ENCODE results near the gene TRAPPC6A. TPM values are rescaled to one million over a fixed set of nuclear protein-coding genes. Genes with fewer than 3 reads are reported as not detected.

TRAPPC6A gene
- total RNA-seq, 1 donor from 2014 or later: 13.7 TPM

GRCh38 chr19:45166723-45167252 is 11.2 kb downstream of the TRAPPC6A start:
- ATAC-seq: peak; percentile 27
- intact Hi-C loops (cut with micrococcal nuclease): no loop called here
- DNase-seq: no peak

- DNase-seq (peak; percentile 58), ATAC-seq (peak; percentile 58)
- intact Hi-C loops (cut with micrococcal nuclease): no loop called here
Measured at GRCh38 chr19:45164577-45165335, 13.3 kb downstream of the TRAPPC6A start.

GRCh38 chr19:45163751-45164460 is 14.1 kb downstream of the TRAPPC6A start:
- DNase-seq (no peak), ATAC-seq (no peak)
- intact Hi-C loops (cut with micrococcal nuclease): no loop called here

GRCh38 chr19:45163156-45163555 is 14.9 kb downstream of the TRAPPC6A start:
- DNase-seq: no peak
- intact Hi-C loops (cut with micrococcal nuclease): no loop called here
- ATAC-seq: no peak

- no peak for ATAC-seq
- intact Hi-C loops (cut with micrococcal nuclease): no loop called here
- no peak for DNase-seq
Measured at GRCh38 chr19:45162608-45163143, 15.4 kb downstream of the TRAPPC6A start.

GRCh38 chr19:45161738-45162607 is 16.1 kb downstream of the TRAPPC6A start:
- ATAC-seq (peak; percentile 27), DNase-seq (peak; percentile 52)
- intact Hi-C loops (cut with micrococcal nuclease): no loop called here

GRCh38 chr19:45160870-45161737 is 16.9 kb downstream of the TRAPPC6A start, which contains the start of gene NKPD1:
Gene NKPD1, minus strand, starts transcription at chr19:45160982. Its CDS starts 832 bp downstream, at chr19:45160150.
- DNase-seq (no peak), ATAC-seq (no peak)
- intact Hi-C loops (cut with micrococcal nuclease): no loop called here

GRCh38 chr19:45159971-45160324 is 18.1 kb downstream of the TRAPPC6A start:
- intact Hi-C loops (cut with micrococcal nuclease): no loop called here
- ATAC-seq: no peak
- DNase-seq: no peak

GRCh38 chr19:45159210-45159970 is 18.6 kb downstream of the TRAPPC6A start:
- no peak for DNase-seq
- intact Hi-C loops (cut with micrococcal nuclease): no loop called here
- ATAC-seq: no peak

- intact Hi-C loops (cut with micrococcal nuclease): no loop called here
- no peak for ATAC-seq
- no peak for DNase-seq
Measured at GRCh38 chr19:45158503-45159209, 19.4 kb downstream of the TRAPPC6A start.

- intact Hi-C loops (cut with micrococcal nuclease): no loop called here
- no peak for DNase-seq
Measured at GRCh38 chr19:45156751-45157150, 21.3 kb downstream of the TRAPPC6A start.

GRCh38 chr19:45156011-45156630 is 21.9 kb downstream of the TRAPPC6A start:
- ATAC-seq (no peak), DNase-seq (no peak)
- intact Hi-C loops (cut with micrococcal nuclease): no loop called here

More at GRCh38 chr19:45156751-45157150, 21.3 kb downstream of the TRAPPC6A start:
- ATAC-seq: no peak

GRCh38 chr19:45154064-45154827 is 23.8 kb downstream of the TRAPPC6A start:
- DNase-seq (no peak), ATAC-seq (peak; percentile 36)
- intact Hi-C loops (cut with micrococcal nuclease): no loop called here

- intact Hi-C loops (cut with micrococcal nuclease): no loop called here
- peak; percentile 75 for ATAC-seq
- peak; percentile 70 for DNase-seq
Measured at GRCh38 chr19:45153339-45154063, 24.5 kb downstream of the TRAPPC6A start.
